Loucy (cell line): ENCODE data around the gene DMRT3.

Experiments used
- EZH2phosphoT487 ChIP-seq: fragments of 200-600 bp; IDR thresholded peaks from 2 replicates; pipeline ENCODE4 v1.6.1; 2018; ENCODE audit warnings: antibody characterized with exemption, mild to moderate bottlenecking, moderate library complexity, borderline replicate concordance
- TF ChIP-seq, protein P1 (sequence below): fragments of 200-600 bp; sonication (generic); conservative IDR thresholded peaks from 2 replicates; pipeline ENCODE4 v1.5.1; 2014; ENCODE audit warnings: mild to moderate bottlenecking, antibody characterized with exemption, low read length

DNA sequence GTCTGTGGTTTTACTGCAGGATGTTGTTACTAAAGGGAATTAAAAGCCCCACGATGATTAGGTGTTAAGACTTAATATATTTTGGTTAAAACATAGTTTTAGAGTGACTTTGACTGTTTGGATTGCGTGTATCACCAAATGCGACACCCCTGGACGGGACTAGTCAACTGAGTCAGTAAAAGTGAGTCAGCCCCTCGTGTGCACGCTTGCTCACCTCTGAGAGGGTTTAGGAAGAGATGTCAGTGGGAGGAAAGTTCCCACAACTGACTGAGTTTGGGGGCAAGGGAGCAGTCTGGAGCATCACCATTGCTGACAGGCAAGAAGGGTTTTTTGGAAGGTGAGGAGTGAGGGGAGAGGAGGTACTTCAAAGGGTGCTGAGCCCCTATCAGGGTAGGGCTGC lies 14.4 kb upstream of the DMRT3 start:
- TF ChIP-seq, protein P1, sequence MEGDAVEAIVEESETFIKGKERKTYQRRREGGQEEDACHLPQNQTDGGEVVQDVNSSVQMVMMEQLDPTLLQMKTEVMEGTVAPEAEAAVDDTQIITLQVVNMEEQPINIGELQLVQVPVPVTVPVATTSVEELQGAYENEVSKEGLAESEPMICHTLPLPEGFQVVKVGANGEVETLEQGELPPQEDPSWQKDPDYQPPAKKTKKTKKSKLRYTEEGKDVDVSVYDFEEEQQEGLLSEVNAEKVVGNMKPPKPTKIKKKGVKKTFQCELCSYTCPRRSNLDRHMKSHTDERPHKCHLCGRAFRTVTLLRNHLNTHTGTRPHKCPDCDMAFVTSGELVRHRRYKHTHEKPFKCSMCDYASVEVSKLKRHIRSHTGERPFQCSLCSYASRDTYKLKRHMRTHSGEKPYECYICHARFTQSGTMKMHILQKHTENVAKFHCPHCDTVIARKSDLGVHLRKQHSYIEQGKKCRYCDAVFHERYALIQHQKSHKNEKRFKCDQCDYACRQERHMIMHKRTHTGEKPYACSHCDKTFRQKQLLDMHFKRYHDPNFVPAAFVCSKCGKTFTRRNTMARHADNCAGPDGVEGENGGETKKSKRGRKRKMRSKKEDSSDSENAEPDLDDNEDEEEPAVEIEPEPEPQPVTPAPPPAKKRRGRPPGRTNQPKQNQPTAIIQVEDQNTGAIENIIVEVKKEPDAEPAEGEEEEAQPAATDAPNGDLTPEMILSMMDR: no peak
- no peak for TF ChIP-seq EZH2phosphoT487
